ENCODE measurements around the gene ZFP36L2. TPM values are rescaled to one million over a fixed set of nuclear protein-coding genes. Genes with fewer than 3 reads are reported as not detected.

Gene ZFP36L2
- total and polyA plus RNA-seq, 2 donors (not counting 1 experiment from before 2014, with no cell fraction given) = 94.9 to 482 TPM

DNA sequence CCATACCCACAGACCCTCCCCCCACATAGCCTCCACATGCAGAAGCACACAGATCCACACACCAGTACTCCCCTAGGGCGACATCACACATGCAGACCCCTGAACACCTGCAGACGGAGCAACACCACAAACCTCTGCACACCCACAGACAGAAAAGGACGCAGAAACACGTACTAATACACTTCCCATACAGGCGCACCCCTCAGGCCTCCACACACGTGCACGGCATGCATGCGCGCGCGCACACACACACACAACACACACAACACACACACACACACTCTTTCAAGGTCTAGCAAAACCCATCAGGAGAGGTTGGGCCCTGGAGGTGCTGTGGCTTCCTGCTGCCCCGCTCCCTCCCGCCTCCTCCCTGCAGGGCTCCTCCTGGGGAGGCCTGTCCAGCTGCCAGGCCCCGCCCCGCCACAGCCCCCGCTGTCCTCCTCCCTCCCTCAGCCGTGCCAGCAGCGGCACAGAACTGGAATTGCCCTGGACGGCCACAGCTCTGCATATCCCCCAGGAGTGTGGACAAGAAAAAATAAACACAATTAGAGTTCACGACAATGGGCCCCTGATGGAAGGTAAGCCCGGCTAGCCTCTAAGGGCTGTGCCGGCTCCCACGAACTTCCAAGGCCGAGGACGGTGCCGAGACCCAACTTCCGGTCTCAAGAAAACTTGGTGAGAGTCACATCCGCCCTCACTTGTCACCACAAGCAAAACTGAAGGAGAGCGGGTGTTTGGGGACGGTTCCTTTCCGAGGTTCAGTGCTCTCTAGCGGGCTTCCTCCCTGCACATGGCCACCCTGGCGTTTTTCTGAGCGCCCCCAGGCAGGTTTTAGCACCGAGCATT lies 6.8 kb downstream of the ZFP36L2 start:
- POLR2A ChIA-PET = interaction anchor here (1.3 to 13.4 kb wide), 11 partner anchors 7 to 272 kb away, joined by 3 to 561 read pairs (median 9); partner anchors contain the start of gene ZFP36L2
- peak overlapping the region; percentile 86 for H3K9ac ChIP-seq (ENCODE audit: low read length)

More for the DNA sequence above, 6.8 kb downstream of the ZFP36L2 start:
- Histone ChIP-seq H3K27ac (ENCODE audit: low read length in 2 of 2) (peak overlapping the region; percentile 87 to 90), H3K4me1 (ENCODE audit: control insufficient read depth in 2 of 2, insufficient read depth in 2 of 2, low read length in 2 of 2) (peaks cover 52 to 62% of the 10 kb centered on the region in 2 donors), H3K27me3 (replicated peaks in 1 of 4; ENCODE audit: control extremely low read depth in 1 of 4, control insufficient read depth in 3 of 4, insufficient read depth in 4 of 4, low read length in 3 of 4) (no peaks in the 10 kb centered on the region), H2AFZ (ENCODE audit: insufficient read depth, low read depth, low read length, poor library complexity, severe bottlenecking) (peak overlapping the region; percentile 48), H3K36me3 (replicated peaks in 1 of 2; ENCODE audit: control extremely low read depth in 1 of 2, control insufficient read depth in 1 of 2, extremely low read depth in 1 of 2, insufficient read depth in 2 of 2, low read length in 1 of 2) (peaks cover 0 to 26% of the 10 kb centered on the region in 2 experiments), H3K4me3 (ENCODE audit: control extremely low read depth in 1 of 5, extremely low read depth in 1 of 5, insufficient read depth in 1 of 5, low read depth in 2 of 5, low read length in 4 of 5) (peak overlapping the region; percentile 9 to 92 (median 82)), H3K79me2 (ENCODE audit: control insufficient read depth, insufficient read depth, low read length) (peaks cover 51% of the 10 kb centered on the region), H3K4me2 (replicated peaks; ENCODE audit: low read depth, low read length, poor library complexity, severe bottlenecking) (peak overlapping the region; percentile 85), H3K9me3 (ENCODE audit: control extremely low read depth in 1 of 3, control insufficient read depth in 2 of 3, insufficient read depth in 1 of 3, low read length in 2 of 3) (peaks cover 0 to 5% (median 0%) of the 10 kb centered on the region in 3 donors), H4K20me1 (ENCODE audit: control insufficient read depth, insufficient read depth, low read length, poor library complexity, severe bottlenecking) (peaks cover 18% of the 10 kb centered on the region)
- under 1% methylated on average over 34 of the region's 35 CpGs for WGBS (ENCODE audit: insufficient coverage)
- intact Hi-C loops (cut with micrococcal nuclease) = loop anchor here (1.0 kb wide), 5 partner anchors 8 to 88 kb away; no protein-coding TSS in a partner anchor
- peaks cover 59% of the 10 kb centered on the region for H3K4me1 Mint-ChIP-seq
- H3K27me3 Mint-ChIP-seq = no peaks in the 10 kb centered on the region
- ATAC-seq (ENCODE audit: low read depth) (peak; percentile 48), DNase-seq (peak; percentile 89)
- H3K27ac Mint-ChIP-seq = peak overlapping the region; percentile 94
- TF ChIP-seq, protein P1, sequence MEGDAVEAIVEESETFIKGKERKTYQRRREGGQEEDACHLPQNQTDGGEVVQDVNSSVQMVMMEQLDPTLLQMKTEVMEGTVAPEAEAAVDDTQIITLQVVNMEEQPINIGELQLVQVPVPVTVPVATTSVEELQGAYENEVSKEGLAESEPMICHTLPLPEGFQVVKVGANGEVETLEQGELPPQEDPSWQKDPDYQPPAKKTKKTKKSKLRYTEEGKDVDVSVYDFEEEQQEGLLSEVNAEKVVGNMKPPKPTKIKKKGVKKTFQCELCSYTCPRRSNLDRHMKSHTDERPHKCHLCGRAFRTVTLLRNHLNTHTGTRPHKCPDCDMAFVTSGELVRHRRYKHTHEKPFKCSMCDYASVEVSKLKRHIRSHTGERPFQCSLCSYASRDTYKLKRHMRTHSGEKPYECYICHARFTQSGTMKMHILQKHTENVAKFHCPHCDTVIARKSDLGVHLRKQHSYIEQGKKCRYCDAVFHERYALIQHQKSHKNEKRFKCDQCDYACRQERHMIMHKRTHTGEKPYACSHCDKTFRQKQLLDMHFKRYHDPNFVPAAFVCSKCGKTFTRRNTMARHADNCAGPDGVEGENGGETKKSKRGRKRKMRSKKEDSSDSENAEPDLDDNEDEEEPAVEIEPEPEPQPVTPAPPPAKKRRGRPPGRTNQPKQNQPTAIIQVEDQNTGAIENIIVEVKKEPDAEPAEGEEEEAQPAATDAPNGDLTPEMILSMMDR (IDR thresholded peaks at IDR 0.05) = no peak
- no peak for TF ChIP-seq EZH2 (IDR thresholded peaks at IDR 0.05; ENCODE audit: borderline replicate concordance, insufficient read depth, low read depth, low read length, poor library complexity, severe bottlenecking)
- H3K4me3 Mint-ChIP-seq = peak overlapping the region; percentile 87
- CTCF ChIA-PET = interaction anchor here (1.0 to 21.8 kb wide), 12 partner anchors 9 to 272 kb away, joined by 3 to 650 read pairs (median 4); partner anchors contain the start of gene ZFP36L2
- no peaks in the 10 kb centered on the region for H3K9me3 Mint-ChIP-seq (ENCODE audit: insufficient read depth)
